HepG2 (cell line): ENCODE results near the gene AQP6. TPM values are rescaled to one million over a fixed set of nuclear protein-coding genes. Genes with fewer than 3 reads are reported as not detected.

ENCODE experiments used
- ATAC-seq: fragments of 200-7000 bp; cut with Tn5 transposase; 3 replicates; pipeline ENCODE4 v1.9.1; 2020; ENCODE audit warnings: mild to moderate bottlenecking, moderate library complexity
- BruUV-seq: library from RNA; stranded (reverse); fragments of 400-500 nt; replicated peaks from 2 replicates; lab custom pipeline; 2021; lab: Mats Ljungman, UMichigan
- CTCF ChIA-PET: fragments of 300-600 bp; formaldehyde crosslinking; extraction: SDS; loops from one replicate; lab custom pipeline; 2021; ENCODE audit warnings: low total read pairs, inconsistent platforms, low intra/inter-chr PET ratio; lab: Yijun Ruan, JAX
- POLR2A ChIA-PET: fragments of 350-600 bp; sonication (Branson Sonifier 250); formaldehyde crosslinking; loops from one replicate; lab custom pipeline; 2020; ENCODE audit warnings: antibody characterized with exemption, inconsistent platforms; lab: Yijun Ruan, JAX
- DNase-seq: peaks from one replicate; pipeline ENCODE4 v3.0.0-alpha.2; 2015; ENCODE audit warnings: low spot score
- FAIRE-seq: peaks from 3 replicates; lab custom pipeline; 2011; peaks lifted over from hg19 to GRCh38; lab: Jason Lieb, UNC
- H2AFZ ChIP-seq: one replicate; pipeline ENCODE4 v1.6.1; 2011; ENCODE audit warnings: low read length, inconsistent platforms
- H3K27ac ChIP-seq: fragments of 300-600 bp; 3 replicates; pipeline ENCODE4 v1.8.0; 2011; ENCODE audit warnings: mixed run types, mild to moderate bottlenecking, mixed read lengths, low read length, inconsistent platforms; ENCODE audit not compliant: insufficient read depth; ENCODE audit errors: extremely low read length
- H3K27me3 ChIP-seq, 2 experiments: fragments of 200-600 bp in 1 of 2; 2 replicates in 1 of 2; 3 replicates in 1 of 2; pipeline versions ENCODE4 v1.6.0 to v1.8.0; 2011; ENCODE audit warnings: low read length in 2 of 2, mild to moderate bottlenecking in 2 of 2, moderate library complexity in 2 of 2, inconsistent platforms in 1 of 2; ENCODE audit not compliant: insufficient read depth in 2 of 2, control insufficient read depth in 1 of 2
- H3K36me3 ChIP-seq, 2 experiments: fragments of 200-600 bp in 1 of 2; replicated peaks in 1 of 2; 2 replicates in 1 of 2; 3 replicates in 1 of 2; pipeline versions ENCODE4 v1.5.1 to v1.8.0; 2011; ENCODE audit warnings: low read length in 2 of 2, inconsistent platforms in 1 of 2; ENCODE audit not compliant: insufficient read depth in 2 of 2, control insufficient read depth in 1 of 2
- H3K4me1 ChIP-seq: 2 replicates; pipeline ENCODE4 v1.5.1; 2012; ENCODE audit warnings: low read length, inconsistent platforms; ENCODE audit not compliant: insufficient read depth
- H3K4me2 ChIP-seq: 2 replicates; pipeline ENCODE4 v1.6.0; 2011; ENCODE audit warnings: low read depth, low read length, inconsistent platforms
- H3K4me3 ChIP-seq, 3 experiments: fragments of 200-600 bp in 1 of 3; sonication (generic), shearing (Covaris generic) in 1 of 3; replicated peaks in 1 of 3; 2 replicates each; pipeline ENCODE4 v1.5.1; 2011 to 2016; ENCODE audit warnings: low read length in 3 of 3, inconsistent platforms in 2 of 3, low read depth in 2 of 3, mild to moderate bottlenecking in 2 of 3, control low read depth in 1 of 3, mixed read lengths in 1 of 3; ENCODE audit not compliant: insufficient read depth in 1 of 3
- H3K79me2 ChIP-seq: one replicate; pipeline ENCODE4 v1.6.1; 2011; ENCODE audit warnings: low read length, inconsistent platforms; ENCODE audit not compliant: insufficient read depth
- H3K9ac ChIP-seq: 2 replicates; pipeline ENCODE4 v1.6.0; 2011; ENCODE audit warnings: mild to moderate bottlenecking, low read depth, low read length, inconsistent platforms; ENCODE audit not compliant: insufficient read depth
- H3K9me3 ChIP-seq: 2 replicates; pipeline ENCODE4 v1.5.1; 2012; ENCODE audit warnings: mild to moderate bottlenecking, low read length
- H4K20me1 ChIP-seq: 2 replicates; pipeline ENCODE4 v1.6.0; 2011; ENCODE audit warnings: inconsistent platforms, mild to moderate bottlenecking, low read length, moderate library complexity; ENCODE audit not compliant: insufficient read depth
- ARNTL ChIP-seq: sonication (generic); formaldehyde crosslinking; IDR thresholded peaks from 2 replicates; pipeline ENCODE4 v1.4.0; 2020; ENCODE audit warnings: mild to moderate bottlenecking, missing genetic modification reagents
- ATF7 ChIP-seq, 2 experiments: fragments of 450-650 bp in 1 of 2; sonication (generic) in 1 of 2; formaldehyde crosslinking in 1 of 2; IDR thresholded peaks; 2 replicates each; pipeline versions ENCODE4 v1.4.0 to v1.6.1; 2016 to 2020; ENCODE audit warnings: antibody characterized with exemption in 1 of 2, mild to moderate bottlenecking in 1 of 2, missing genetic modification reagents in 1 of 2
- BRCA1 ChIP-seq: sonication (generic); formaldehyde crosslinking; IDR thresholded peaks from 2 replicates; pipeline ENCODE4 v1.4.0; 2020; ENCODE audit warnings: missing genetic modification reagents
- ETV5 ChIP-seq: IDR thresholded peaks from 2 replicates; pipeline ENCODE4 v1.6.1; 2018; ENCODE audit warnings: missing biosample characterization, missing genetic modification reagents, inconsistent platforms, borderline replicate concordance
- ETV6 ChIP-seq: sonication (generic); formaldehyde crosslinking; conservative IDR thresholded peaks from 2 replicates; pipeline ENCODE4 v1.4.0; 2020; ENCODE audit warnings: missing genetic modification reagents
- FOXK2 ChIP-seq: fragments of 450-650 bp; IDR thresholded peaks from 2 replicates; pipeline ENCODE4 v1.6.1; 2016
- HOXD1 ChIP-seq: sonication (generic); formaldehyde crosslinking; IDR thresholded peaks from 2 replicates; pipeline ENCODE4 v1.5.0; 2020; ENCODE audit warnings: missing genetic modification reagents
- ZNF142 ChIP-seq: sonication (generic); formaldehyde crosslinking; IDR thresholded peaks from 2 replicates; pipeline ENCODE4 v1.4.0; 2020; ENCODE audit warnings: missing genetic modification reagents
- ZNF770 ChIP-seq: sonication (generic); formaldehyde crosslinking; IDR thresholded peaks from 2 replicates; pipeline ENCODE4 v1.5.0; 2020; ENCODE audit warnings: mild to moderate bottlenecking, missing genetic modification reagents
- WGBS: methylation state at CpG from one replicate; pipeline ENCODE4 v1.1.6; 2017; ENCODE audit warnings: low lambda C conversion rate; 5-methylcytosine and 5-hydroxymethylcytosine counted together
- in situ Hi-C: cut with HindIII; loops from 2 replicates; pipeline ENCODE4 v1.10.0; 2017; ENCODE audit warnings: low pct_unique_long_range_greater_than_20kb; ENCODE audit not compliant: extremely low pct_ligation_motif_present
- intact Hi-C: fragments of 100-400 bp; cut with micrococcal nuclease; formaldehyde crosslinking; loops from one replicate; pipeline ENCODE4 v1.10.0; 2022; ENCODE audit not compliant: unreplicated experiment
- polyA plus RNA-seq, 8 experiments: library from polyadenylated mRNA; depleted of rRNA in 3 of 8; stranded (reverse) in 7 of 8; unstranded in 1 of 8; fragments of >200 nt; fragmentation: Illumina TruSeq in 4 of 8; extraction: Trizol in 4 of 8; gene quantifications; 2 replicates each; pipeline versions ENCODE4 v1.2.1 to v1.2.3, GENCODE V29; 2011 to 2016; ENCODE audit warnings: low read depth in 4 of 8, missing spikeins in 1 of 8, mixed read lengths in 1 of 8; ENCODE audit not compliant: insufficient read depth in 1 of 8
- total RNA-seq, 5 experiments: library from RNA; depleted of rRNA; stranded (reverse); fragments of >200 nt; fragmentation: Illumina TruSeq; extraction: Trizol; gene quantifications; 2 replicates each; pipeline ENCODE4 v1.2.3, GENCODE V29; 2016; ENCODE audit warnings: low read depth in 1 of 5
- TF ChIP-seq, protein P1 (sequence below): sonication (generic); formaldehyde crosslinking; IDR thresholded peaks from 2 replicates; pipeline ENCODE4 v1.5.0; 2020; ENCODE audit warnings: mild to moderate bottlenecking, missing genetic modification reagents, borderline replicate concordance

The AQP6 gene
- total and polyA plus RNA-seq, 2 of the 13 experiments (the other 11 are each of a cell fraction or from before 2014, with no cell fraction given) = 0.32 to 1.3 TPM

DNA sequence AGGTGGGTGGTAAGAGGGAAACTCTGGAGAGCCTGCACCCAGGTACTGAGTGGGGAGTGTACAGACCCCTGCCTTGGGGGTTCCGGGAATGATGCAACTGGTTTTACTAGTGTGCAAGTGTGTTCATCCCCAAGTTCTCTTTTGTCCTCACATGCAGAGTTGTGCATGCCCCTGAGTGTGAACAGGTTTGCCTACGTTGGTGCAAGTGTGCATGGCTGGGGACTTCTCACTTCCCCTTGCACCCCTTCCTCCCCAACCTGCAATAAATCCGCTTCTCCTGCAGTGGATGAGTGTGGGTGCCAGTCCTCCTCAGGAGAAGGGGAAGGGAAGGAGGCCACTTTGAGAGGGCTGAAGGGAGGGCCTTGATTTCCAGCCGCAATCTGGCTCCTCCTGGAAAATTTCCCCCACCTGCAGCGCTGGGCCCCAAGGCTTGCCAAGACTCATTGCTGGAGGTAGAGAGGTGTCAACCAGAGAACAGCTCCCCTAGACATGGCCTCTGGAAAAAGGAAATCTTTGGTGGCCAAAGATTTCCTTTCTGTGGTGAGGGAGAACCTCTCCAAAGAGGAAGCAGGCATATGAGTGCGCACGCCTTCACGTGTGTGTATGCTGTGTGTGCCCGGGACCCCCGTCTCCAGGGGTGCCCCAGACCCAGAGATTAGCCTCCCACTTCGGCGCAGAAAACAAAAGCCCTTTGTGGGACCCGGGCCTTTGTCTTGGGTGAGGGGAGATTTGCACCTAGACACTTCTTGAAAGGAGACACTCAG, 16.7 kb upstream of the AQP6 start:
- ChIA-PET POLR2A (no interaction called here), CTCF (no interaction called here)
- peaks cover 15% of the 10 kb centered on the region for H3K4me1 ChIP-seq
- TF ChIP-seq ETV6 (CRISPR knock-in tag) (no peak), BRCA1 (CRISPR knock-in tag) (no peak), ZNF770 (CRISPR knock-in tag) (no peak), FOXK2 (no peak), ETV5 (CRISPR knock-in tag) (no peak), ATF7 (IDR thresholded peaks at IDR 0.05) (no peak), ATF7 (CRISPR knock-in tag; IDR thresholded peaks at IDR 0.05) (no peak), ZNF142 (CRISPR knock-in tag) (no peak), HOXD1 (no peak), ARNTL (CRISPR knock-in tag) (no peak)
- TF ChIP-seq, protein P1, sequence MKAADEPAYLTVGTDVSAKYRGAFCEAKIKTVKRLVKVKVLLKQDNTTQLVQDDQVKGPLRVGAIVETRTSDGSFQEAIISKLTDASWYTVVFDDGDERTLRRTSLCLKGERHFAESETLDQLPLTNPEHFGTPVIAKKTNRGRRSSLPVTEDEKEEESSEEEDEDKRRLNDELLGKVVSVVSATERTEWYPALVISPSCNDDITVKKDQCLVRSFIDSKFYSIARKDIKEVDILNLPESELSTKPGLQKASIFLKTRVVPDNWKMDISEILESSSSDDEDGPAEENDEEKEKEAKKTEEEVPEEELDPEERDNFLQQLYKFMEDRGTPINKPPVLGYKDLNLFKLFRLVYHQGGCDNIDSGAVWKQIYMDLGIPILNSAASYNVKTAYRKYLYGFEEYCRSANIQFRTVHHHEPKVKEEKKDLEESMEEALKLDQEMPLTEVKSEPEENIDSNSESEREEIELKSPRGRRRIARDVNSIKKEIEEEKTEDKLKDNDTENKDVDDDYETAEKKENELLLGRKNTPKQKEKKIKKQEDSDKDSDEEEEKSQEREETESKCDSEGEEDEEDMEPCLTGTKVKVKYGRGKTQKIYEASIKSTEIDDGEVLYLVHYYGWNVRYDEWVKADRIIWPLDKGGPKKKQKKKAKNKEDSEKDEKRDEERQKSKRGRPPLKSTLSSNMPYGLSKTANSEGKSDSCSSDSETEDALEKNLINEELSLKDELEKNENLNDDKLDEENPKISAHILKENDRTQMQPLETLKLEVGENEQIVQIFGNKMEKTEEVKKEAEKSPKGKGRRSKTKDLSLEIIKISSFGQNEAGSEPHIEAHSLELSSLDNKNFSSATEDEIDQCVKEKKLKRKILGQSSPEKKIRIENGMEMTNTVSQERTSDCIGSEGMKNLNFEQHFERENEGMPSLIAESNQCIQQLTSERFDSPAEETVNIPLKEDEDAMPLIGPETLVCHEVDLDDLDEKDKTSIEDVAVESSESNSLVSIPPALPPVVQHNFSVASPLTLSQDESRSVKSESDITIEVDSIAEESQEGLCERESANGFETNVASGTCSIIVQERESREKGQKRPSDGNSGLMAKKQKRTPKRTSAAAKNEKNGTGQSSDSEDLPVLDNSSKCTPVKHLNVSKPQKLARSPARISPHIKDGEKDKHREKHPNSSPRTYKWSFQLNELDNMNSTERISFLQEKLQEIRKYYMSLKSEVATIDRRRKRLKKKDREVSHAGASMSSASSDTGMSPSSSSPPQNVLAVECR (CRISPR knock-in tag) = no peak
- ATAC-seq = no peak
- H3K4me2 ChIP-seq = no peak overlapping the region
- no peaks in the 10 kb centered on the region for H3K79me2 ChIP-seq
- H3K9ac ChIP-seq = no peak overlapping the region
- H3K36me3 ChIP-seq = no peaks in the 10 kb centered on the region
- no peak for DNase-seq
- H2AFZ ChIP-seq = no peak overlapping the region
- H3K4me3 ChIP-seq = no peak overlapping the region
- no TSS peak for BruUV-seq
- no peaks in the 10 kb centered on the region for H4K20me1 ChIP-seq
- intact Hi-C loops = no loop called here
- no peak for FAIRE-seq
- WGBS = 43% methylated on average over 7 of the region's 13 CpGs
- H3K9me3 ChIP-seq = no peaks in the 10 kb centered on the region
- in situ Hi-C loops = no loop called here
- H3K27me3 ChIP-seq = peaks cover 5 to 55% of the 10 kb centered on the region in 2 experiments; a peak in 4 of 5 replicates
- H3K27ac ChIP-seq = no peak overlapping the region
